Measurements from ENCODE around the gene ZFP3. TPM values are rescaled to one million over a fixed set of nuclear protein-coding genes. Genes with fewer than 3 reads are reported as not detected.
"Not testable (repeated sequence)": the region's sequence is repeated elsewhere in the genome, so short reads cannot be mapped to it uniquely, and the experiment has no call there.

Gene ZFP3
- total RNA-seq (2021) = 0.11 and 0.18 TPM in 2 replicates
- long read RNA-seq = 0 reads

DNA sequence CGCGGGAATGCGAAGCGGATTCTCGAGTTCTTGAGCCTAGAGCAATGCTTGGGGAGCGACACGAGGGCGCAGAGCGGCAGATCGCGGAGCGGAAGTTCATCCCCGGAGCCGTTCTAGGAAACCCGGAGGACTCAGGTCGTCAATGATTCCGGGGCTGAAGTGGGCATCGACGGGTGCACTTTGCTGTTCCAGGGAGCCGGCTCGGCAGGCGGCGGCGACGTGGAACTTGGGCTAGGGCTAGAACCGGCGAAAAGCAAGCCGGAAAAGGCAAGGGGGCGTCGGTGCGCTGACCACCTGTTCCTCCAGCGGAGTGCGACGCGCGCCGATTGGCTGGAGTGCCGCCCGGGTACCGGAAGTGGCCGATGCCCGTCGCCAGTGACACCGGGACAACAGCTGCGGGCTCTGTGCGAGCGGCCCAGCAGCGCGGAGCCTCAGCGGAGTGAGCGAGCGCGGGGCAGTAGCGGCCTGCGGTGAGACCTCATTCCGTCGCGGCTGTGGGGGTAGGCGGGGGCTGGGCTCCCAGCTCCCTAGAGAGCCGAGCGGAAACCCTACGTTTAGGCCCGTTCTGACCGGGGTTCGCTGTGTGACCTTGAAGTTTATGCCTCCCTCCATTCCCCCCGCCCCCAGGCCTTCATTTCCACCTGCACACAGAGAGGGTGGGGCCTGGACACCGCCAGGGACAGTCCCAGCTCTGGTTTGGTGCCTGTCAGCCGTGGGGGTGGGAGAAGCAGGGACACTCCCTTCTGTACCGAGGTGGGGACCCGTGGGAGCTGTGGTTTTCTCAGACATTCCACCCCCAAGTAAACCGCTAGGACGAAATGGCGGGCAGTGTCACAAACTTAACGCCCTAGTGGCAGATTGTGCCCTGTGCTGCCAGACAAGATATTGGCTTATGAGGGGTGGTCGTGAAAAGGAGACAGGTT is at the start of gene ZFP3:
TSS of gene ZFP3 (plus strand) at position 362 of the 923 bp plus-strand sequence. CDS start 13,038 bp downstream, outside the sequence.
- peak within 1 kb of the TSS in 1 of 3 experiments; percentile 81; a peak in 1 of 7 replicates for H3K27ac Mint-ChIP-seq
- H3K4me2 ChIP-seq (ENCODE audit: insufficient read depth, insufficient read length, low read length) = no peak within 1 kb of the TSS
- H3K27ac ChIP-seq (ENCODE audit: insufficient read length, low read depth, low read length) = no peak within 1 kb of the TSS

GRCh38 chr17:5030168-5030567 is 48.1 kb upstream of the ZFP3 start:
- Mint-ChIP-seq H3K4me3 (peak overlapping the region in 1 of 2 experiments; percentile 45; a peak in 1 of 5 replicates), H3K27me3 (ENCODE audit: low read depth) (peaks cover 49% of the 10 kb centered on the region)
- no CpG with 5 or more reads among the region's 2 CpGs for WGBS (ENCODE audit: extremely low coverage, insufficient read length, low lambda C conversion rate)
- not testable (repeated sequence) for H3K4me1 ChIP-seq (ENCODE audit: insufficient read depth, low read length); H2BK5ac ChIP-seq (ENCODE audit: insufficient read length, low read length); H3K14ac ChIP-seq (ENCODE audit: insufficient read depth, low read length); DNase-seq; H3T11ph ChIP-seq (ENCODE audit: low read length); H3K79me2 ChIP-seq (ENCODE audit: insufficient read depth, low read length); H3K56ac ChIP-seq (ENCODE audit: insufficient read length, low read depth, low read length); H3K27ac Mint-ChIP-seq; H3K4me2 ChIP-seq (ENCODE audit: insufficient read depth, insufficient read length, low read length); H2BK15ac ChIP-seq (ENCODE audit: low read depth, low read length); H3K9me3 Mint-ChIP-seq; H4K91ac ChIP-seq (ENCODE audit: insufficient read length, low read depth, low read length); H4K8ac ChIP-seq (replicated peaks; ENCODE audit: insufficient read length, low read depth, low read length); H3K27me3 ChIP-seq (ENCODE audit: insufficient read depth, low read length); H3K79me1 ChIP-seq (ENCODE audit: insufficient read depth, low read depth, low read length, poor library complexity, severe bottlenecking); H3K36me3 Mint-ChIP-seq (ENCODE audit: insufficient read depth in 1 of 3, low read depth in 3 of 3); H3K4ac ChIP-seq (ENCODE audit: low read depth, low read length); H2AFZ ChIP-seq (ENCODE audit: low read length); H4K5ac ChIP-seq (ENCODE audit: insufficient read length, low read depth, low read length); H3K4me1 Mint-ChIP-seq; H2BK12ac ChIP-seq (ENCODE audit: insufficient read length, low read depth, low read length); H3K23ac ChIP-seq (ENCODE audit: insufficient read length, low read depth, low read length); H3K9me3 ChIP-seq (ENCODE audit: control insufficient read depth, low read depth, low read length); H3K18ac ChIP-seq (ENCODE audit: insufficient read length, low read depth, low read length); H3K27ac ChIP-seq (ENCODE audit: insufficient read length, low read depth, low read length); H2BK20ac ChIP-seq (ENCODE audit: low read depth, low read length, poor library complexity, severe bottlenecking); H4K20me1 ChIP-seq (ENCODE audit: control insufficient read depth, insufficient read depth, insufficient read length); H2BK120ac ChIP-seq (ENCODE audit: low read depth, low read length, poor library complexity, severe bottlenecking); H3K23me2 ChIP-seq (ENCODE audit: insufficient read length, low read depth, low read length, poor library complexity, severe bottlenecking); H3K9ac ChIP-seq (ENCODE audit: extremely low read depth, insufficient read length, low read length); H2AK5ac ChIP-seq (ENCODE audit: insufficient read length, low read length)

More for the DNA sequence above, at the start of gene ZFP3:
- no peak within 1 kb of the TSS for H3K9ac ChIP-seq (ENCODE audit: extremely low read depth, insufficient read length, low read length)
- Mint-ChIP-seq H3K4me1 (peaks cover 12 to 13% of the 10 kb centered on the region in 2 experiments), H3K4me3 (no peak within 1 kb of the TSS), H3K9me3 (peaks cover 0 to 1% of the 10 kb centered on the region in 2 experiments; a peak in 2 of 5 replicates), H3K27me3 (ENCODE audit: low read depth) (peaks cover 13% of the 10 kb centered on the region), H3K36me3 (ENCODE audit: insufficient read depth in 1 of 3, low read depth in 3 of 3) (no peaks in the 10 kb centered on the region)
- H3K14ac ChIP-seq (ENCODE audit: insufficient read depth, low read length) = 0 out of 2 replicates have a peak within 1 kb of the TSS, but pooled peaks have one; percentile 63
- H2BK5ac ChIP-seq (ENCODE audit: insufficient read length, low read length) = no peak within 1 kb of the TSS
- H4K91ac ChIP-seq (ENCODE audit: insufficient read length, low read depth, low read length) = no peak within 1 kb of the TSS
- H2BK15ac ChIP-seq (ENCODE audit: low read depth, low read length) = no peak within 1 kb of the TSS
- H3K18ac ChIP-seq (ENCODE audit: insufficient read length, low read depth, low read length) = peak within 1 kb of the TSS; percentile 76
- H4K20me1 ChIP-seq (ENCODE audit: control insufficient read depth, insufficient read depth, insufficient read length) = no peaks in the 10 kb centered on the region
- no peaks in the 10 kb centered on the region for H3K79me1 ChIP-seq (ENCODE audit: insufficient read depth, low read depth, low read length, poor library complexity, severe bottlenecking)
- H4K8ac ChIP-seq (replicated peaks; ENCODE audit: insufficient read length, low read depth, low read length) = no peak within 1 kb of the TSS
- H3T11ph ChIP-seq (ENCODE audit: low read length) = no peak within 1 kb of the TSS
- no peaks in the 10 kb centered on the region for H3K79me2 ChIP-seq (ENCODE audit: insufficient read depth, low read length)
- H4K5ac ChIP-seq (ENCODE audit: insufficient read length, low read depth, low read length) = no peak within 1 kb of the TSS
- H3K56ac ChIP-seq (ENCODE audit: insufficient read length, low read depth, low read length) = no peak within 1 kb of the TSS
- H3K23ac ChIP-seq (ENCODE audit: insufficient read length, low read depth, low read length) = no peak within 1 kb of the TSS
- H2BK20ac ChIP-seq (ENCODE audit: low read depth, low read length, poor library complexity, severe bottlenecking) = no peak within 1 kb of the TSS
- peak; percentile 80 for DNase-seq
- no peaks in the 10 kb centered on the region; the same call in 1 of the 2 replicates for H3K4me1 ChIP-seq (ENCODE audit: insufficient read depth, low read length)
- WGBS (ENCODE audit: extremely low coverage, insufficient read length, low lambda C conversion rate) = no CpG with 5 or more reads among the region's 75 CpGs
- H3K27me3 ChIP-seq (ENCODE audit: insufficient read depth, low read length) = no peaks in the 10 kb centered on the region
- TF ChIP-seq CTCF (conservative IDR thresholded peaks at IDR 0.05) = peak; percentile 20; the same call in 1 of the 3 replicates
- peak within 1 kb of the TSS; percentile 82 for H2AFZ ChIP-seq (ENCODE audit: low read length)
- H3K4ac ChIP-seq (ENCODE audit: low read depth, low read length) = no peak within 1 kb of the TSS
- H3K9me3 ChIP-seq (ENCODE audit: control insufficient read depth, low read depth, low read length) = no peaks in the 10 kb centered on the region
- H3K23me2 ChIP-seq (ENCODE audit: insufficient read length, low read depth, low read length, poor library complexity, severe bottlenecking) = peaks cover 5% of the 10 kb centered on the region
- no peak within 1 kb of the TSS for H2BK12ac ChIP-seq (ENCODE audit: insufficient read length, low read depth, low read length)
- H2AK5ac ChIP-seq (ENCODE audit: insufficient read length, low read length) = no peak within 1 kb of the TSS
- H2BK120ac ChIP-seq (ENCODE audit: low read depth, low read length, poor library complexity, severe bottlenecking) = no peak within 1 kb of the TSS

All from H9 (cell line).